Panc1 (cell line): ENCODE results near the gene CACNA1B.

Experiments
- POLR2AphosphoS5 ChIP-seq: IDR thresholded peaks from 2 replicates; pipeline ENCODE4 v1.6.1; 2012; ENCODE audit warnings: mild to moderate bottlenecking, low read depth, low read length, moderate library complexity
- SIN3A ChIP-seq: IDR thresholded peaks from 2 replicates; pipeline ENCODE4 v1.6.1; 2012; ENCODE audit warnings: low read depth, mild to moderate bottlenecking, low read length, moderate library complexity, borderline replicate concordance; ENCODE audit not compliant: insufficient read depth
- TF ChIP-seq, protein P1 (sequence below), 2 experiments: IDR thresholded peaks; 2 replicates each; pipeline ENCODE4 v1.6.1; 2011 to 2012; ENCODE audit warnings: low read depth in 2 of 2, control low read depth in 1 of 2, low read length in 1 of 2, mild to moderate bottlenecking in 1 of 2, moderate library complexity in 1 of 2; ENCODE audit not compliant: insufficient read depth in 1 of 2
- TF ChIP-seq, protein P2 (sequence below): fragments of 450-650 bp; IDR thresholded peaks from 2 replicates; pipeline ENCODE4 v1.5.1; 2017; ENCODE audit warnings: mild to moderate bottlenecking

DNA sequence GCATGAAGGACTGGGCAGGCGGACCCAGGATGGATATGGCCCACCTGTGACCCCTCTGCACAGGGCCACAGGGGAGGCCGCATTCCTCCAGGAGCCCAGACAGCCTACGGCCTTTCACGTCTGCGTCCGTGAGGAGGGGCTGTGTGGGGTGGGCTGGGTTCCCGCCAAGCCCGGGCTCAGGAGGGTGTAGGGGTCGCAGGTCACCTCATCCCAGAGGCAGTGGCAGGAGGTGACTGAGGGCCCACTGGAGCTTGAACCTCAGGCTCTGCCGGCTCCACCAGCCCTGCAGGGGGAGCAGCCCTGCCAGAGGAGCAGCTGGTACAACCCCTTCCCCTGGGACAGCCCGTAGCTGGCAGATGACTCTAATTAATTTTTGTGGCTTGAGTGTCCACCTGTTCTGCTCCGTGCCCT is 40.7 kb upstream of the CACNA1B start:
- TF ChIP-seq, protein P1, sequence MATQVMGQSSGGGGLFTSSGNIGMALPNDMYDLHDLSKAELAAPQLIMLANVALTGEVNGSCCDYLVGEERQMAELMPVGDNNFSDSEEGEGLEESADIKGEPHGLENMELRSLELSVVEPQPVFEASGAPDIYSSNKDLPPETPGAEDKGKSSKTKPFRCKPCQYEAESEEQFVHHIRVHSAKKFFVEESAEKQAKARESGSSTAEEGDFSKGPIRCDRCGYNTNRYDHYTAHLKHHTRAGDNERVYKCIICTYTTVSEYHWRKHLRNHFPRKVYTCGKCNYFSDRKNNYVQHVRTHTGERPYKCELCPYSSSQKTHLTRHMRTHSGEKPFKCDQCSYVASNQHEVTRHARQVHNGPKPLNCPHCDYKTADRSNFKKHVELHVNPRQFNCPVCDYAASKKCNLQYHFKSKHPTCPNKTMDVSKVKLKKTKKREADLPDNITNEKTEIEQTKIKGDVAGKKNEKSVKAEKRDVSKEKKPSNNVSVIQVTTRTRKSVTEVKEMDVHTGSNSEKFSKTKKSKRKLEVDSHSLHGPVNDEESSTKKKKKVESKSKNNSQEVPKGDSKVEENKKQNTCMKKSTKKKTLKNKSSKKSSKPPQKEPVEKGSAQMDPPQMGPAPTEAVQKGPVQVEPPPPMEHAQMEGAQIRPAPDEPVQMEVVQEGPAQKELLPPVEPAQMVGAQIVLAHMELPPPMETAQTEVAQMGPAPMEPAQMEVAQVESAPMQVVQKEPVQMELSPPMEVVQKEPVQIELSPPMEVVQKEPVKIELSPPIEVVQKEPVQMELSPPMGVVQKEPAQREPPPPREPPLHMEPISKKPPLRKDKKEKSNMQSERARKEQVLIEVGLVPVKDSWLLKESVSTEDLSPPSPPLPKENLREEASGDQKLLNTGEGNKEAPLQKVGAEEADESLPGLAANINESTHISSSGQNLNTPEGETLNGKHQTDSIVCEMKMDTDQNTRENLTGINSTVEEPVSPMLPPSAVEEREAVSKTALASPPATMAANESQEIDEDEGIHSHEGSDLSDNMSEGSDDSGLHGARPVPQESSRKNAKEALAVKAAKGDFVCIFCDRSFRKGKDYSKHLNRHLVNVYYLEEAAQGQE (IDR thresholded peaks at IDR 0.05; ENCODE audit: insufficient read depth in 1 of 2, low read depth in 2 of 2, low read length in 1 of 2): no peak
- TF ChIP-seq, protein P2, sequence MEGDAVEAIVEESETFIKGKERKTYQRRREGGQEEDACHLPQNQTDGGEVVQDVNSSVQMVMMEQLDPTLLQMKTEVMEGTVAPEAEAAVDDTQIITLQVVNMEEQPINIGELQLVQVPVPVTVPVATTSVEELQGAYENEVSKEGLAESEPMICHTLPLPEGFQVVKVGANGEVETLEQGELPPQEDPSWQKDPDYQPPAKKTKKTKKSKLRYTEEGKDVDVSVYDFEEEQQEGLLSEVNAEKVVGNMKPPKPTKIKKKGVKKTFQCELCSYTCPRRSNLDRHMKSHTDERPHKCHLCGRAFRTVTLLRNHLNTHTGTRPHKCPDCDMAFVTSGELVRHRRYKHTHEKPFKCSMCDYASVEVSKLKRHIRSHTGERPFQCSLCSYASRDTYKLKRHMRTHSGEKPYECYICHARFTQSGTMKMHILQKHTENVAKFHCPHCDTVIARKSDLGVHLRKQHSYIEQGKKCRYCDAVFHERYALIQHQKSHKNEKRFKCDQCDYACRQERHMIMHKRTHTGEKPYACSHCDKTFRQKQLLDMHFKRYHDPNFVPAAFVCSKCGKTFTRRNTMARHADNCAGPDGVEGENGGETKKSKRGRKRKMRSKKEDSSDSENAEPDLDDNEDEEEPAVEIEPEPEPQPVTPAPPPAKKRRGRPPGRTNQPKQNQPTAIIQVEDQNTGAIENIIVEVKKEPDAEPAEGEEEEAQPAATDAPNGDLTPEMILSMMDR: no peak
- no peak for TF ChIP-seq POLR2AphosphoS5
- TF ChIP-seq SIN3A: no peak
